CD4-positive, alpha-beta T cell treated with Interleukin-6 for 4 hours (primary cell): ENCODE measurements around the gene AK1.
"Not testable (repeated sequence)": the region's sequence is repeated elsewhere in the genome, so short reads cannot be mapped to it uniquely, and the experiment has no call there.

ENCODE experiments used
- DNase-seq: peaks from one replicate; pipeline ENCODE4 v3.0.0-alpha.2; 2020; ENCODE audit warnings: mixed read lengths

Gene AK1

GRCh38 chr9:127845619-127846018, 31.9 kb downstream of the AK1 start:
- not testable (repeated sequence) for DNase-seq

DNA sequence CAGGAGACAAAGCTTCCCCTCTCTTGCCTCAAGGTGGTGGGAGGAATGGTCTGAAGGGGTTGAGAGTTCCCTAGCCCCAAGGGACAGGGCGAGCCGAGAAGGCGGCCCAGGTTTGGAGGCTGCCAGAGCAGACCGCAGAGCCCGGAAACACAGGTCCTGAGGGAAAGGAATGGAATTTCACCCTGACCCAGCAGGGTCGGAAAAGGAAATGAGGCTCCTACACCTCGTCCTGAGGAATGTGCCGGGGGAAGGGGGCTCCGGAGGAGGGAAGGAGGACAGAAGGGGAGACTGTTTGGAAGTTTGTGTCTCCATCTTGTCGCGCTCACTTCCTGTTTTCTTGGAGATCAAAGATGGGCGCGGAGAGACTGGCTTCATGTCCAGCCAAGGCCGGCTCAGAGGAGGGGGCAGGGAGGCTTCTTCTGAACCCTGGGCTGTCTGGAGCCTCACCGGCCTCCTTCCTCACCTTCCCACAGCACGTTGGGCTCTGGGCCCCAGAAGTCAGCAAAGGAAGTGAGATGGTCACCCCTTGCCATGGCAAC, 32.6 kb downstream of the AK1 start:
- DNase-seq = no peak

- DNase-seq = no peak
Observed at GRCh38 chr9:127841087-127841835, 36.2 kb downstream of the AK1 start.

GRCh38 chr9:127838375-127839078, 38.9 kb downstream of the AK1 start:
- no peak for DNase-seq

GRCh38 chr9:127837346-127837745, 40.1 kb downstream of the AK1 start:
- no peak for DNase-seq

DNA sequence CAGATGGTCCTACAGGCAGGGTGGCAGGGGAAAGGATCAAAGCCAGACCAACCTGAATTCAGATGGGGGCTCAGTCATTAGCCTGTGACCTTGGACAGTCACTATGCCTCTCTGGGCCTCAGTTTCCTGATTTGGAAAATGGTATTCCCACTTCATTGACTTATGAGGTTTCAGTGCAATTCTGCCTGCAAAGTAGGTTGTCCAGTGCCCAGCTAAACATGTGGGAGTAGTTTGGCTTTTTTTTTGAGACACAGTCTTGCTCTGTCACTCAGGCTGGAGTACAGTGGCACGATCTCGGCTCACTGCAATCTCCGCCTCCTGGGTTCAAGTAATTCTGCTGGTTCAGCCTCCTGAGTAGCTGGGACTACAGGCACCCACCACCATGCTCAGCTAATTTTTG, 40.9 kb downstream of the AK1 start:
- DNase-seq = not testable (repeated sequence)

GRCh38 chr9:127835991-127836516, 41.4 kb downstream of the AK1 start:
- DNase-seq = no peak

DNA sequence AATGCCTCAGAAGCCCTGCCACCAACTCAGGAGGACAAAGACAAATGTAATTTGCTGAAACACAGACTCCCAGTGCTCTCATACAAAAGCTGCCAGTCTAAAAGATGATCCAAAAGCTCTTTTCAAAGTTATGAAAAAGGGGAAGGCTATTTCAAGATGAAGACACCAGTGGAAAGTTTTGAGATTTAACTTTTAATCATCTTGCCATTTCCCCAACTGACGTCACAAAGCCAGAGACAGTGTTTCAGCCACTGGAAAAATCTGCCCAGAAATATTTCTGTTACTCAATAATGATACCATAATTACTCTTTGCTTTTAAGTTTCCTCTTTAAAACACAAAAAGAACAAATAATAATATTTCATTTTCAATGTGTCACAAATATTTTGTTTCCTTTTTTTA, 43.9 kb downstream of the AK1 start:
- DNase-seq = no peak

DNA sequence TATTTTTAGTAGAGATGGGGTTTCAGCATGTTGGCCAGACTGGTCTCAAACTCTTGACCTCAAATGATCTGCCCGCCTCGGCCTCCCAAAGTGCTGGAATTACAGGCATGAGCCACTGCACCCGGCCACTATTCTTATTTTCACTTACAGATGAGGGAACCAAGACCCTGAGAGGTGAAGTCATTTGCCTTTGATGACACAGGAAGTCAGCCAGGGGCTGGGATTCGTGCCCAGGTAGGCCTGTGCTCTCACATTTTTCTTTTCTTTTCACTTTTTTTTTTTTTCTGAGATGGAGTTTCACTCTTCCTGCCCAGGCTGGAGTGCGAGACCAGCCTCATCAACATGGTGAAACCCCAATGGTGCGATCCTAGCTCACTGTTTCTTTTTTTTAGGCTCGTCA, 45.2 kb downstream of the AK1 start:
- DNase-seq = peak; percentile 61

- DNase-seq = no peak
Observed at GRCh38 chr9:127829205-127829906, 48.1 kb downstream of the AK1 start.

DNA sequence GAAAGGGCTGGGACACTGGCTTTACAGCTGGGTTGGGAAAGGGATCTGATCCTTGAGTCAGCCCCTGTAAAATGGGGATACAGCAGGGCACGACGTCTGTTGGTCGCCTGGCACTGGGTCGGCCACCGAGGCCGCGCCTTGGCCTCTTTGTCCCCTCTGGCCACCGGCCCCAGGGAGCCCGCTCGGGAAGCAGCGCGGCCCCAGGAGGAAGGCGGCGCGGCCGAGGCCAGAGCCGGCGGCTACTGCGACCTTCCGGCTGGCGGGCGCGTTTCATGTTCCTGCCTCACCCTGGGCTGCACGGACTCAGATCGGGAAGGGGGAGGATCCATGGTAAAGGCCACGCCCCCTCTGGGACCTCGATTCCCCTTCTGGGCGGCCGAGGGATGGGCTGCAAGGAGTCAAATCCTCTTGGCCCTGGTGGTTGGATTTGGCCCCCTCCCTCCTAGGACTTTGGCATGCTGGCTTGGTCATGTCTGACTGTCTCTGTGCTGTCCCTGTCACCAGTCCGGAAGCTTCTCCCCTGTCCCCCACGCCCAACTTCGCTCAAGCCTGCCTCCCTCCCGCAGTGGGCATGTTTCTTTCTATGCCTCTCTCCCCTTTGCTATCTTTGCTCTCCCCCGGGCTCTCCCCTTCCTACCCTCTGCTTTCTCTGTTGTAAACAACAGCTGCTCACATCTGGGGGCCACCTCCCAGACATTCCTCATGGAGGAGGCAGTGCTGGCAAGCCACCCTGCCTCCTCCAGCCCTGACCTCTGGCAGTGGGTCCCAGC, 49.0 kb downstream of the AK1 start:
- DNase-seq = no peak

- DNase-seq = no peak
Observed at GRCh38 chr9:127826253-127826913, 51.1 kb downstream of the AK1 start.

- no peak for DNase-seq
Observed at GRCh38 chr9:127825319-127826051, 52.0 kb downstream of the AK1 start.

DNA sequence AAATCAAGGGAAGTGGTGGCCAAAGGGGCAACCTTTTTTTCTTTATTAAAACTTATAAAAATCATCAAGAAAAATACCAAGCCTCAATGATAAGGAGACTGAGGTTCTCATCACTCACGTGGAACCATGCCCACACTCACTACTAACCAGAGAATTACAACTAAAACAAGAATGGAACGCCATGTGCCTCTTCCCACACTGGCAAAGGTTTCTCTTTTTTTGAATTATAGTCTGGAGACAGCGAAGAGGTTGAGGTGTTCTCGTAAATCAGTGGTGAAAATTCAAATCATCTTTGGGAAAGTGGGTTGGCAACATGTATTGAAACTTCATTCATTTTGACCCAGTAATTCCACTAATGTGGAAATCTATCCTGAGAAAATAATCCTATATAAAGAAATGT, 55.4 kb downstream of the AK1 start:
- DNase-seq = no peak

DNA sequence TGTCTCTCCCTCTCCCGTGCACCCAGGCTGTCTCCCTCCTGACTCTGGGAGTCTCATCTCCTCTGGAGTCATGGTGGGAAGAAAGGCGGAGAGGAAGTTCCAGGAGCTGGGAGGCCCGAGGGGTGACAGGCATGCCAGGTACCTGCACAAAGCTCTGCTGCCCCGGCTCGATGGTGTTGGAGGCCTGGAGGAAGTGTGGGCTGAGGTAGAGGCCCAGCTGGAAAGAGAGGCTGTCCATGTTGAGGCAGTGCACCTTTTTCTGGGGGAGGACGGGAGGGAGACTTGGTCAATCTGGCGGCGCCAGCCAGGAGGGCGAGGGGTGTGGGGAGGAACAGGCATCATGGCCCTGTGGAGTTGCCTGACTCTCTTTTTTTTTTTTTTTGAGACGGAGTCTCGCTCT, 58.9 kb downstream of the AK1 start:
- DNase-seq = no peak

DNA sequence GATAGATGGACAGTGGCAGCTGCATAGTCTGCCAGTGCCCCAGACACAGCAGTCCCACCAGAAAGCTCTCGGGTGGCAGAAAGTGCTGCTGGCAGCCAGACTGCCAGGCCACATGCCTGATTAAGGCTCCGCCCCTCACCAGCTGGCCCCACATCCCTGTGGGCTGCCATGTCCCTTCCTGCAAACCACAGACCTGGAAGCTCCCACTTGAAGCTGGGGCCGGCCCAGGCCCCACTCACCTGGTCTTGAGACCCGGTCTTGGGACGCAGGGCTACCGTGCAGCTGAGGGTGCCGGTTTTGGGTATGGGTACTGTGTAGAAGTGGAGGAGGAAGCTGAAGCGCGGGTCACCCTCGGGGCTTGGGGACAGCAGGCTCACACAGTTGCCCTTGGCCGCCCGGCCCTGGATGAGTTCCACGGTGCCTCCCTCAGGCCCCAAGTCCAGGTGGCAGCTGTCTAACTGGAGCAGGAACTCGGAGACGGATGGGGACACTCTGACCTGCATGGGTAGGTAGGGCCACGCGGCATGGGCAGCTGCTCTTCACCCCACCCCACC, 59.5 kb downstream of the AK1 start:
- DNase-seq = no peak

DNA sequence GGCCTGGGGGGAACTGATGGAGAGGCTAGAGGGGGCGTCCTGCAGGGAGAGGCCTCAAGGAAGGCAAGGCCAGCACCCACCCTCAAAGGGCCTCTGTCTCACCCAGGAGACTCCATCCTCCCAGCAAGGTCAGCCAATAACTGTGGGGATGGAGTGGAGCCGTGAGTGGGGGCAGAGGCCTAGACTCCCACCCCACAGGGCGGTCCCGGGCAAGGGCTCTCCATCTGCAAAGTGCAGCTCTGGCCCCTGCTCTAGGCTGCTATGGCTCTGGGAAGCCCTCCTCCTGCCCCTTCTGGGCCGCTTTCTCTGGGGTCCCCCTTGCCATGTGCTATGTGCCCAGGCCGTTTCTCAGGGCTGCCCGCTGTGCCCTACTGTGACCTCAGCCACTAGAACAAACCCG, 60.7 kb downstream of the AK1 start:
- no peak for DNase-seq
